Stimulated activated CD4-positive, alpha-beta T cell treated with anti-CD3 and anti-CD28 coated beads, Interleukin-15, amount 100 ng/mL, for 48 hours (primary cell): ENCODE measurements around the gene CYSRT1.

Source experiments
- DNase-seq, 2 donors: peaks; one replicate each; pipeline ENCODE4 v3.0.0-alpha.2; 2020; ENCODE audit warnings: low read depth in 2 of 2

The CYSRT1 gene

GRCh38 chr9:137226338-137227053 is 1.5 kb downstream of the CYSRT1 start:
- no peak for DNase-seq

- peak; percentile 73 to 77 for DNase-seq
Observed at GRCh38 chr9:137227054-137227852, 2.3 kb downstream of the CYSRT1 start, which contains the start of gene RNF224. RNF224 (plus strand) TSS chr9:137227502; CDS start chr9:137228336, 834 bp downstream.

GRCh38 chr9:137227853-137228505 is 3.0 kb downstream of the CYSRT1 start:
- DNase-seq = no peak

- DNase-seq = no peak
Observed at GRCh38 chr9:137228506-137228967, 3.6 kb downstream of the CYSRT1 start.

- no peak for DNase-seq
Observed at GRCh38 chr9:137228968-137229896, 4.3 kb downstream of the CYSRT1 start.

- DNase-seq = no peak
Observed at GRCh38 chr9:137229903-137230704, 5.1 kb downstream of the CYSRT1 start.

- no peak for DNase-seq
Observed at GRCh38 chr9:137230705-137231371, 5.9 kb downstream of the CYSRT1 start, which contains the start of gene SLC34A3. SLC34A3 (plus strand) TSS chr9:137230901; CDS start chr9:137231703, 802 bp downstream.

- no peak for DNase-seq
Observed at GRCh38 chr9:137231372-137232039, 6.5 kb downstream of the CYSRT1 start.

- no peak for DNase-seq
Observed at GRCh38 chr9:137232101-137232500, 7.1 kb downstream of the CYSRT1 start.

GRCh38 chr9:137232510-137232909 is 7.5 kb downstream of the CYSRT1 start:
- DNase-seq = no peak

- DNase-seq = no peak
Observed at GRCh38 chr9:137233143-137233980, 8.4 kb downstream of the CYSRT1 start.

- DNase-seq = no peak
Observed at GRCh38 chr9:137234055-137234697, 9.2 kb downstream of the CYSRT1 start.

- DNase-seq = no peak
Observed at GRCh38 chr9:137234758-137235423, 9.9 kb downstream of the CYSRT1 start.

- DNase-seq = no peak
Observed at GRCh38 chr9:137235424-137236237, 10.7 kb downstream of the CYSRT1 start.

- DNase-seq = peak; percentile 80 to 92
Observed at GRCh38 chr9:137236238-137236935, 11.4 kb downstream of the CYSRT1 start.
